Liver (tissue), 9 donors: ENCODE data around the gene SOAT1. TPM values are rescaled to one million over a fixed set of nuclear protein-coding genes. Genes with fewer than 3 reads are reported as not detected.

Experiments used
- DNase-seq: peaks from one replicate; pipeline ENCODE4 v3.0.0-alpha.2; 2017; ENCODE audit warnings: low spot score
- H3K27ac ChIP-seq, 2 donors: one replicate each; pipeline ENCODE4 v1.7.0; 2013; ENCODE audit warnings: inconsistent platforms in 2 of 2, low read length in 2 of 2, control low read depth in 1 of 2, low read depth in 1 of 2, mild to moderate bottlenecking in 1 of 2
- H3K27me3 ChIP-seq, 4 donors: one replicate each; pipeline versions ENCODE4 v1.6.1 to v1.7.0; 2013; ENCODE audit warnings: low read length in 3 of 4, inconsistent platforms in 1 of 4, mild to moderate bottlenecking in 1 of 4, moderate library complexity in 1 of 4; ENCODE audit not compliant: control insufficient read depth in 4 of 4, insufficient read depth in 4 of 4
- H3K36me3 ChIP-seq, 4 donors: one replicate each; pipeline versions ENCODE4 v1.6.1 to v1.7.0; 2013; ENCODE audit warnings: low read length in 3 of 4, mild to moderate bottlenecking in 3 of 4, low read depth in 1 of 4, moderate library complexity in 1 of 4; ENCODE audit not compliant: control insufficient read depth in 4 of 4, insufficient read depth in 3 of 4
- H3K4me1 ChIP-seq, 4 donors: one replicate each; pipeline versions ENCODE4 v1.6.1 to v1.7.0; 2013; ENCODE audit warnings: low read length in 3 of 4, mild to moderate bottlenecking in 3 of 4, moderate library complexity in 1 of 4; ENCODE audit not compliant: control insufficient read depth in 4 of 4, insufficient read depth in 4 of 4
- H3K4me3 ChIP-seq, 3 donors: one replicate each; pipeline versions ENCODE4 v1.6.1 to v1.7.0; 2013; ENCODE audit warnings: low read length in 3 of 3, control low read depth in 1 of 3, low read depth in 1 of 3, mild to moderate bottlenecking in 1 of 3
- H3K9ac ChIP-seq, 2 donors: one replicate each; pipeline ENCODE4 v1.7.0; 2013; ENCODE audit warnings: low read length in 2 of 2, mild to moderate bottlenecking in 2 of 2, moderate library complexity in 2 of 2, control low read depth in 1 of 2, low read depth in 1 of 2
- H3K9me3 ChIP-seq, 4 donors: one replicate each; pipeline versions ENCODE4 v1.6.1 to v1.7.0; 2013; ENCODE audit warnings: low read length in 3 of 4; ENCODE audit not compliant: control insufficient read depth in 4 of 4
- EGR1 ChIP-seq, 2 donors: IDR thresholded peaks; 2 replicates each; pipeline ENCODE4 v1.6.1; 2016 to 2018; ENCODE audit warnings: antibody characterized with exemption in 2 of 2, low read depth in 2 of 2
- FOXA1 ChIP-seq: IDR thresholded peaks from 2 replicates; pipeline ENCODE4 v1.6.1; 2016; ENCODE audit warnings: antibody characterized with exemption
- FOXA2 ChIP-seq: IDR thresholded peaks from 2 replicates; pipeline ENCODE4 v1.6.1; 2016; ENCODE audit warnings: antibody characterized with exemption
- GABPA ChIP-seq, 2 donors: IDR thresholded peaks in 1 of 2; conservative IDR thresholded peaks in 1 of 2; 2 replicates each; pipeline ENCODE4 v1.6.1; 2016; ENCODE audit warnings: antibody characterized with exemption in 2 of 2, mild to moderate bottlenecking in 1 of 2, moderate library complexity in 1 of 2
- HNF4A ChIP-seq, 2 donors: conservative IDR thresholded peaks; 2 replicates each; pipeline ENCODE4 v1.6.1; 2016; ENCODE audit warnings: antibody characterized with exemption in 2 of 2, mild to moderate bottlenecking in 2 of 2
- HNF4G ChIP-seq: IDR thresholded peaks from 2 replicates; pipeline ENCODE4 v1.6.1; 2016; ENCODE audit warnings: antibody characterized with exemption
- JUND ChIP-seq, 2 donors: IDR thresholded peaks; 2 replicates each; pipeline ENCODE4 v1.6.1; 2016; ENCODE audit warnings: antibody characterized with exemption in 2 of 2
- MAX ChIP-seq: IDR thresholded peaks from 2 replicates; pipeline ENCODE4 v1.6.1; 2016; ENCODE audit warnings: antibody characterized with exemption
- NR2F2 ChIP-seq: IDR thresholded peaks from 2 replicates; pipeline ENCODE4 v1.6.1; 2016; ENCODE audit warnings: antibody characterized with exemption
- RAD21 ChIP-seq, 2 donors: IDR thresholded peaks; 2 replicates each; pipeline ENCODE4 v1.6.1; 2016; ENCODE audit warnings: antibody characterized with exemption in 2 of 2, mild to moderate bottlenecking in 2 of 2
- SP1 ChIP-seq: IDR thresholded peaks from 2 replicates; pipeline ENCODE4 v1.6.1; 2018; ENCODE audit warnings: antibody characterized with exemption, mild to moderate bottlenecking
- TAF1 ChIP-seq: conservative IDR thresholded peaks from 2 replicates; pipeline ENCODE4 v1.6.1; 2016; ENCODE audit warnings: antibody characterized with exemption, mild to moderate bottlenecking
- YY1 ChIP-seq: IDR thresholded peaks from 2 replicates; pipeline ENCODE4 v1.6.1; 2016; ENCODE audit warnings: antibody characterized with exemption, mild to moderate bottlenecking
- ZBTB33 ChIP-seq: IDR thresholded peaks from 2 replicates; pipeline ENCODE4 v1.6.1; 2016; ENCODE audit warnings: antibody characterized with exemption
- WGBS: extraction: QIAGEN DNeasy Blood & Tissue Kit; methylation state at CpG from one replicate; pipeline ENCODE4 v1.1.7; 2013; 5-methylcytosine and 5-hydroxymethylcytosine counted together
- polyA plus RNA-seq, 2 donors: library from polyadenylated mRNA; stranded (reverse) in 1 of 2; unstranded in 1 of 2; fragments of 200-250 nt in 1 of 2; fragments of >200 nt in 1 of 2; fragmentation: Nextera tagmentation in 1 of 2; extraction: Ambion mirVana in 1 of 2; gene quantifications; one replicate each; pipeline versions ENCODE4 v1.2.1 to v1.2.3, GENCODE V29; 2013 to 2015
- total RNA-seq, 2 donors: library from RNA; depleted of rRNA; stranded (reverse); fragments of >200 nt; gene quantifications; one replicate each; pipeline ENCODE4 v1.2.3, GENCODE V29; 2014
- TF ChIP-seq, protein P1 (sequence below): IDR thresholded peaks from 2 replicates; pipeline ENCODE4 v1.6.1; 2016; ENCODE audit warnings: antibody characterized with exemption
- TF ChIP-seq, protein P2 (sequence below): fragments of 150-350 bp; IDR thresholded peaks from 2 replicates; pipeline ENCODE4 v1.5.1; 2017; ENCODE audit warnings: improper control_type of control experiment, low read depth, low read length; ENCODE audit not compliant: missing input control
- TF ChIP-seq, protein P3 (sequence below): IDR thresholded peaks from 2 replicates; pipeline ENCODE4 v1.6.1; 2016; ENCODE audit warnings: antibody characterized with exemption, mild to moderate bottlenecking
- donor health status: healthy.
- donor health status: healthy.
- donor health status: healthy.
- donor health status: healthy.
- donor health status: healthy.

The SOAT1 gene
- total and polyA plus RNA-seq, 4 donors: 4.3 to 14.0 (median 9.3) TPM

DNA sequence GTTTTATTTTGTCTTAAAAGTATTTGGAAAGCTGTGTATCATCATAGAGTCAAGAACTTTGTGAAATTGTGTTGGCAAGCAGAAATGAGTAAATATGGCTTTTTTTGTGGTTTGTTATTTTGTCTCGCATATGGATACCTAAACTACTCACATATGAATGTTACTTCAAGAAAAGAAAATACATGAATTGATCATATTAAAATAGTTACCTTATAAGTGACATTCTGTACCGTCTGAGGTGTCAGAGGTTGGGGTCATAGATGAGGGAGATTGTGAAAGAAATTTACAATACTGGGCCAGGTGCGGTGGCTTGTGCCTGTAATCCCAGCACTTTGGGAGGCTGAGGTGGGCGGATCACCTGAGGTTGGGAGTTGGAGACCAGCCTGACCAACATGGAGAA lies 40.8 kb downstream of the SOAT1 start:
- H3K4me1 ChIP-seq: no peaks in the 10 kb centered on the region
- DNase-seq: no peak
- 87% methylated on average over 4 of the region's 4 CpGs for WGBS
- no peak overlapping the region for H3K27ac ChIP-seq
- no peak overlapping the region for H3K4me3 ChIP-seq
- peaks cover 3 to 12% (median 8%) of the 10 kb centered on the region in 4 donors for H3K36me3 ChIP-seq
- no peaks in the 10 kb centered on the region for H3K9me3 ChIP-seq
- H3K9ac ChIP-seq: no peak overlapping the region
- TF ChIP-seq ZBTB33 (no peak), TAF1 (no peak), FOXA1 (no peak), SP1 (no peak), GABPA (IDR thresholded peaks at IDR 0.05 in 1 of 2, conservative IDR thresholded peaks at IDR 0.05 in 1 of 2) (no peak), NR2F2 (no peak), HNF4G (no peak), EGR1 (IDR thresholded peaks at IDR 0.05; ENCODE audit: low read depth in 2 of 2) (no peak), MAX (no peak), YY1 (no peak), FOXA2 (no peak), JUND (IDR thresholded peaks at IDR 0.05) (no peak), RAD21 (IDR thresholded peaks at IDR 0.05) (no peak)
- TF ChIP-seq, protein P1, sequence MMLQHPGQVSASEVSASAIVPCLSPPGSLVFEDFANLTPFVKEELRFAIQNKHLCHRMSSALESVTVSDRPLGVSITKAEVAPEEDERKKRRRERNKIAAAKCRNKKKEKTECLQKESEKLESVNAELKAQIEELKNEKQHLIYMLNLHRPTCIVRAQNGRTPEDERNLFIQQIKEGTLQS: no peak
- TF ChIP-seq, protein P2, sequence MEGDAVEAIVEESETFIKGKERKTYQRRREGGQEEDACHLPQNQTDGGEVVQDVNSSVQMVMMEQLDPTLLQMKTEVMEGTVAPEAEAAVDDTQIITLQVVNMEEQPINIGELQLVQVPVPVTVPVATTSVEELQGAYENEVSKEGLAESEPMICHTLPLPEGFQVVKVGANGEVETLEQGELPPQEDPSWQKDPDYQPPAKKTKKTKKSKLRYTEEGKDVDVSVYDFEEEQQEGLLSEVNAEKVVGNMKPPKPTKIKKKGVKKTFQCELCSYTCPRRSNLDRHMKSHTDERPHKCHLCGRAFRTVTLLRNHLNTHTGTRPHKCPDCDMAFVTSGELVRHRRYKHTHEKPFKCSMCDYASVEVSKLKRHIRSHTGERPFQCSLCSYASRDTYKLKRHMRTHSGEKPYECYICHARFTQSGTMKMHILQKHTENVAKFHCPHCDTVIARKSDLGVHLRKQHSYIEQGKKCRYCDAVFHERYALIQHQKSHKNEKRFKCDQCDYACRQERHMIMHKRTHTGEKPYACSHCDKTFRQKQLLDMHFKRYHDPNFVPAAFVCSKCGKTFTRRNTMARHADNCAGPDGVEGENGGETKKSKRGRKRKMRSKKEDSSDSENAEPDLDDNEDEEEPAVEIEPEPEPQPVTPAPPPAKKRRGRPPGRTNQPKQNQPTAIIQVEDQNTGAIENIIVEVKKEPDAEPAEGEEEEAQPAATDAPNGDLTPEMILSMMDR: no peak
- TF ChIP-seq, protein P3, sequence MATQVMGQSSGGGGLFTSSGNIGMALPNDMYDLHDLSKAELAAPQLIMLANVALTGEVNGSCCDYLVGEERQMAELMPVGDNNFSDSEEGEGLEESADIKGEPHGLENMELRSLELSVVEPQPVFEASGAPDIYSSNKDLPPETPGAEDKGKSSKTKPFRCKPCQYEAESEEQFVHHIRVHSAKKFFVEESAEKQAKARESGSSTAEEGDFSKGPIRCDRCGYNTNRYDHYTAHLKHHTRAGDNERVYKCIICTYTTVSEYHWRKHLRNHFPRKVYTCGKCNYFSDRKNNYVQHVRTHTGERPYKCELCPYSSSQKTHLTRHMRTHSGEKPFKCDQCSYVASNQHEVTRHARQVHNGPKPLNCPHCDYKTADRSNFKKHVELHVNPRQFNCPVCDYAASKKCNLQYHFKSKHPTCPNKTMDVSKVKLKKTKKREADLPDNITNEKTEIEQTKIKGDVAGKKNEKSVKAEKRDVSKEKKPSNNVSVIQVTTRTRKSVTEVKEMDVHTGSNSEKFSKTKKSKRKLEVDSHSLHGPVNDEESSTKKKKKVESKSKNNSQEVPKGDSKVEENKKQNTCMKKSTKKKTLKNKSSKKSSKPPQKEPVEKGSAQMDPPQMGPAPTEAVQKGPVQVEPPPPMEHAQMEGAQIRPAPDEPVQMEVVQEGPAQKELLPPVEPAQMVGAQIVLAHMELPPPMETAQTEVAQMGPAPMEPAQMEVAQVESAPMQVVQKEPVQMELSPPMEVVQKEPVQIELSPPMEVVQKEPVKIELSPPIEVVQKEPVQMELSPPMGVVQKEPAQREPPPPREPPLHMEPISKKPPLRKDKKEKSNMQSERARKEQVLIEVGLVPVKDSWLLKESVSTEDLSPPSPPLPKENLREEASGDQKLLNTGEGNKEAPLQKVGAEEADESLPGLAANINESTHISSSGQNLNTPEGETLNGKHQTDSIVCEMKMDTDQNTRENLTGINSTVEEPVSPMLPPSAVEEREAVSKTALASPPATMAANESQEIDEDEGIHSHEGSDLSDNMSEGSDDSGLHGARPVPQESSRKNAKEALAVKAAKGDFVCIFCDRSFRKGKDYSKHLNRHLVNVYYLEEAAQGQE: no peak
- H3K27me3 ChIP-seq: no peaks in the 10 kb centered on the region

GRCh38 chr1:179337288-179337687 lies 43.7 kb downstream of the SOAT1 start:
- Histone ChIP-seq H3K9me3 (no peaks in the 10 kb centered on the region), H3K27ac (no peak overlapping the region), H3K27me3 (no peaks in the 10 kb centered on the region), H3K4me3 (no peak overlapping the region), H3K9ac (no peak overlapping the region), H3K36me3 (peaks cover 5 to 19% (median 11%) of the 10 kb centered on the region in 4 donors), H3K4me1 (peaks cover 0 to under 1% (median 0%) of the 10 kb centered on the region in 4 donors)
- TF ChIP-seq GABPA (IDR thresholded peaks at IDR 0.05 in 1 of 2, conservative IDR thresholded peaks at IDR 0.05 in 1 of 2) (no peak), RAD21 (IDR thresholded peaks at IDR 0.05) (no peak), NR2F2 (no peak), MAX (no peak), YY1 (no peak), HNF4A (conservative IDR thresholded peaks at IDR 0.05) (no peak), FOXA2 (no peak)
- TF ChIP-seq, protein P3: no peak
- TF ChIP-seq, protein P1: no peak
- WGBS: 92% methylated on average over 2 of the region's 2 CpGs
- no peak for DNase-seq
